ENCODE data around the gene MRNIP.
"Not testable (repeated sequence)": the region's sequence is repeated elsewhere in the genome, so short reads cannot be mapped to it uniquely, and the experiment has no call there.

The MRNIP gene

DNA sequence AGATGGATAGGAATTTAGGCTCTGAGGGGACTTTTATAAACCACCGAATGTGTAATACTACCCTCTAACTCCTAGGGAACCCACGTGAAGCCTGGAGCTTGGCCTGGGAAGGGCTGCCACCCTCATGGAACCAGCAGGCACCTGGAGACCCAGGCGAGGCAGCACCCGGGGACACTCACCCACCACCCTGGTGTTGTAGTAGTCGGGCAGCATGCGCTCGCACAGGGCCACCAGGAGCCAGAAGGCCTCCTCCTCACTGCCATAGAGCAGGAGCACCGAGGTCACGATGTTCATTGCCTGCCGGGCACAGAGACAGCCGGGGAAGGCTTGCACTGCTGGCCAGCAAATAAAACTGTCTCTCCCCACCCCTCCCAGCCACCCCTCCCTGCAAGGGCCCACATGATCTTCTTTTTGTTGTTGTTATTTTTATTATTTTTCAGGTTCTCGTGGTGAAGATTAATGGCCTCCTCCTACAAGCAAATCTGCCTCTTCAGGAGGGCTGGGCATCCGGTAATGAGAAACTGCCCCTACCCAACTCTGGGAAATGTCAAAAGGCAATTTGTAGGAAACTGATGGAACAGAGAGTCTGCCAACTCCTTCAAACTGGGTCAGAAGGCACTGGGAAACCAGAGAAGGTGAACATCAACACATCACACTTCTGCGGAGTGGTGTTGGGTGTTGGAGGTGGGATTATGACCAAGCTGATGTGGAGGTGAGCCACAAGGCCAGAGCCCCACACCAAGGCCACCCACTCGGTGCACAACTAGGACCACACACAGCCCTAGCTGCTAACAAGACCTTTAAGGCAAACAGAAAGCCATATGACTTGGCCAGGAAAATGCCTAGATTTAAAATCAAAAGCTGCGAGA, 17.4 kb upstream of the MRNIP start:
- TF ChIP-seq, protein P1, sequence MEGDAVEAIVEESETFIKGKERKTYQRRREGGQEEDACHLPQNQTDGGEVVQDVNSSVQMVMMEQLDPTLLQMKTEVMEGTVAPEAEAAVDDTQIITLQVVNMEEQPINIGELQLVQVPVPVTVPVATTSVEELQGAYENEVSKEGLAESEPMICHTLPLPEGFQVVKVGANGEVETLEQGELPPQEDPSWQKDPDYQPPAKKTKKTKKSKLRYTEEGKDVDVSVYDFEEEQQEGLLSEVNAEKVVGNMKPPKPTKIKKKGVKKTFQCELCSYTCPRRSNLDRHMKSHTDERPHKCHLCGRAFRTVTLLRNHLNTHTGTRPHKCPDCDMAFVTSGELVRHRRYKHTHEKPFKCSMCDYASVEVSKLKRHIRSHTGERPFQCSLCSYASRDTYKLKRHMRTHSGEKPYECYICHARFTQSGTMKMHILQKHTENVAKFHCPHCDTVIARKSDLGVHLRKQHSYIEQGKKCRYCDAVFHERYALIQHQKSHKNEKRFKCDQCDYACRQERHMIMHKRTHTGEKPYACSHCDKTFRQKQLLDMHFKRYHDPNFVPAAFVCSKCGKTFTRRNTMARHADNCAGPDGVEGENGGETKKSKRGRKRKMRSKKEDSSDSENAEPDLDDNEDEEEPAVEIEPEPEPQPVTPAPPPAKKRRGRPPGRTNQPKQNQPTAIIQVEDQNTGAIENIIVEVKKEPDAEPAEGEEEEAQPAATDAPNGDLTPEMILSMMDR (IDR thresholded peaks at IDR 0.05; ENCODE audit: low read depth, low read length, missing control alignments): no peak
- DNase-seq (ENCODE audit: extremely low read depth, low read depth): no peak
- H3K4me3 ChIP-seq (replicated peaks; ENCODE audit: low read depth, low read length): no peak overlapping the region

DNA sequence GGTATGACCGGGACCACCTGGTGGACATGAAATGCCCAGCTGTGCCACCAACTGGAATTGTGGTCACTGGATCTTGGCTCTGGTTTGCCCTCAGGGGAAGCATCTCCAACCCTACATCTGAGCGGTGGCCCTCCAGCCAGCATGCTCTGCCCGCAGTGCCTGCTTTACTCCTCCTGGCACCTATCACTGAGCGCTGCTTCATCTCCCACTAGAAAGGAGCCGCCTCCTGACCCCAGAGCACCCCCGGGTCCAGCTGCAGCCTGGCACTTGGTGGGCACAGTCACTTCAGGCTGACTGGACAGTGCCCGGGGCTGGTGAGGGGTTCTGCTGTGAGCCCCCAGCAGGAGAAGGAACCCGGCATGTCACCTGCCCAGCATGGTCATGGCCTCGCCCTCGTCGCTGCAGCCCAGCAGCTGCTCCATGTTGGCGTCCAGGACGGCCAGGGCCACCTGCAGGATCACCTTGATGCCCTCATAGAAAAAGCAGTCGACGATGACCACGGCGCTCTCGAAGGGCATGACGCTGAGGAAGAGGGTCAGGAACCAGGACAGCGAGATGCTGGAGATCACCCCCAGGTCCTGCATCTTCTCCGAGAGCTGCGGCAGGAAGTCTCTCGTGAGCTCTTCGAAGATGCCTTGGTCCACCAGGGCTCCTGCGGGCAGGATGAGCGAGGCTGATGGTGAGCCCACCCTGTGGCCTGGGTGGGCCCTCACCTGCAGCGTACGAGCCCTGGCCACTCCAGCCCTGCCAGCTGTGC, 16.1 kb upstream of the MRNIP start:
- TF ChIP-seq, protein P1 (IDR thresholded peaks at IDR 0.05; ENCODE audit: low read depth, low read length, missing control alignments): no peak
- DNase-seq (ENCODE audit: extremely low read depth, low read depth): no peak
- H3K4me3 ChIP-seq (replicated peaks; ENCODE audit: low read depth, low read length): no peak overlapping the region

DNA sequence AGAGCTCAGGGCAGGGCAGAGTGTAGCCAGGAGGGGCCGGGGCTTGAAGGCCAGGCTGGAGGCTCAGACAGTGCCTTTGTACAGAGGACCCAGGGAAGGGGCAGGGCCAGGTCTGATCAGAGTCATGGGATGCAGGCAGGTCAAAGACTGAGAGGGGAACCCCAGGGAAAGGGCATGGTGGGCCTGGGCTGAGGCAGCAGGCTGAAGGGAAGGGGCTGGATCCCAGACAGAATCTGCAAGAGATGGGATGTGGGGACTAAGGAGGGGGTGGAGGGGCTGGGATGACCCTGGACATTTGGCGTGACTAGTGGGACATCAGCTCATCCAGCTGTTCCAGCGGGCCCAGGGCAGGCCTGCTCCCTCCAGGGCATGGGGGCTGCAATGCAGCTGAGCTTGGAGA, 15.5 kb upstream of the MRNIP start:
- no peak overlapping the region for H3K4me3 ChIP-seq (replicated peaks; ENCODE audit: low read depth, low read length)
- TF ChIP-seq, protein P1 (IDR thresholded peaks at IDR 0.05; ENCODE audit: low read depth, low read length, missing control alignments): no peak

DNA sequence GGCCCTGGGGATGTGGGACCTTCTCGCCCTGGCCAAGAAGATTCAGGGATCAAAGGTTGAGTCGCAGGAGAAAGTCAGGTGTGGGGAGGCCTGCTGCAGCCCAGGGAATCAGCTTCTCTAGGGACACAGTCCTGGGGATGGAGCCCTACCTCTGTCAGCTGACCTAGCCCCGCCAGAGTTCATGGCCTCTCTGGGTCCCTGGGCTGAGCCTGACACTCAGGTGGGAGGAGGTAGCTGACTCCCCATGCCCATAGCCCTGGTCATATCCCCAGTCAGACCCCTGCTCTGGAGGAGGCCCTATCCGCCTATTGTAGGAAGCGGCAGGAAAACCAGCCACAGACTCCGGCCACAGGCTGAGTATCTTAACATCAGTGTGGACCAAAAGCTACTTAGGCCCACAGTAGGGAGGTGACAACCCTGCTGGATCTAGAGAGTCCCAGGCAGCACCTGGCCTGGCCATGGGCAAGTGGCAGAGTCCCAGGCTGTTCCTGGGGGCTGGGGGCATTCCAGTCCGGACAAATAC, 15.0 kb upstream of the MRNIP start:
- DNase-seq (ENCODE audit: extremely low read depth, low read depth): no peak
- no peak overlapping the region for H3K4me3 ChIP-seq (replicated peaks; ENCODE audit: low read depth, low read length)
- TF ChIP-seq, protein P1 (IDR thresholded peaks at IDR 0.05; ENCODE audit: low read depth, low read length, missing control alignments): no peak

More for the DNA sequence above, 15.5 kb upstream of the MRNIP start:
- no peak for DNase-seq (ENCODE audit: extremely low read depth, low read depth)

DNA sequence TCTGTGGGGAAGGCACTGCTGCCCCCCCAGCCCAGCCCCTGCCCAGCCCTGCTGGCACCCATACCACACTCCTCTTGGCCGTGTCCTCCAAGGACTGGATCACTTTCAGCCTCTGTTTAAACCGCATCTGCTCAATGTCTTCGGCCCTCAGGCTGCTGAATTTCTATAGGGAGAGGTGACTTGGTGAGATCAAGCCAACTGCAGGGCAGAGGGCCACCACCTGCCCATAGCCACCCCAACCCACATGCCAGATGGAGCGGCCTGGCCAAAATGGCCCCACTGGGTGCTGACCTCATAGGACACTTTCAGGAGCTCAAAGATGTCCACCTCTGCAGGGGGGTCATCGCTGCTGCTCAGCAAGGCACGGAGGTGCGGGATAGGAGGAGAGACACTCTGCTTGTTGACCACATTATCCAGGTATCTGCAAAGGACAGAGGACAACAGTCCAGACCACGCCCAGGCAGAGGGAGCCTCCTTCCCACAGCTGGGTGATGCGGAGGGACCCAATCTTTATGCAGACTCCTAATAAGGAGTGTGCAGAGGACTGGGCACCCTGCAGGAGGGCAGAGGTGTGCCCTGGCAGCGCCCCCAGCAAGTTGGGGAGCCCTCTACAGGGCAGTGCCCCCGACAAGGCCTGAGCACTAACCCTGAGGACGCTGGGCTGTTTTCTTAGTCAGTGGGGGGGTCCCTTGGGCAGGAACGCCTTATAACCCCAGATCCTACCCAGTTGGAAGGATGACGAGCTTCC, 14.4 kb upstream of the MRNIP start:
- TF ChIP-seq, protein P1 (IDR thresholded peaks at IDR 0.05; ENCODE audit: low read depth, low read length, missing control alignments): no peak
- DNase-seq (ENCODE audit: extremely low read depth, low read depth): no peak
- no peak overlapping the region for H3K4me3 ChIP-seq (replicated peaks; ENCODE audit: low read depth, low read length)

DNA sequence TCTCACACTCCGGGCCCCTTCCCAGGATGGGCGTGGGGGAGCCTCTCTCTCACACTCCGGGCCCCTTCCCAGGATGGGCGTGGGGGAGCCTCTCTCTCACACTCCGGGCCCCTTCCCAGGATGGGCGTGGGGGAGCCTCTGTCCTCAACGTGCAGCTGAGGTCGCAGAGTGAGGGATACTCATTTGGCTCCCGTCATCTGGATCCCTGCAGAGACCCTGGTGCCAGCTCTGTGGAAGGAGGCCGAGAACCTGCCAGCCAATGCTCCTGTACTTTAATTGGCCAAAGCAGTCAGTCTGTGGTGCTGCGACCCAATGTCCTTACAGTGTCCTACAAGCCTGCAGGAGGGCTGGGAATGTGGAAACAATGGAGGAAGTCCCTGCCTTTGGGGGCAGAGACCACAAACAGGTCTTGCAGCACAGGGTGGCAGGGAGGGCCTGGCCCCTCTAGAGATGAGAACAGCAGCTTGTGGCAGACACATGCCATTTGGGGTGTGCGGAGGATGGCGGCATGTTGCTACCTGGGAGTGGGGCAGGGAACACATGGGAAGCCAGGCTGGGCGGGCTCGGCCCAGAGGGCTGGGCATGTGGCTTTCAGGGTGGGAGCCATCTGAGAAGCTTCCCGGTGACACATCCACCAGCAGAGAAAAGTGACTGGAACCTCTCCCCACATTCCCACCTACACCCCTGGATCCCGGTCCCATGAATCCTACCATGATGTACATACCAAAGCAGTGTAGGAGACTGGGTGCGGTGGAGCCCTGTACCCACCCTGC, 13.6 kb upstream of the MRNIP start:
- H3K4me3 ChIP-seq (replicated peaks; ENCODE audit: low read depth, low read length): no peak overlapping the region
- TF ChIP-seq, protein P1 (IDR thresholded peaks at IDR 0.05; ENCODE audit: low read depth, low read length, missing control alignments): no peak
- DNase-seq (ENCODE audit: extremely low read depth, low read depth): no peak

DNA sequence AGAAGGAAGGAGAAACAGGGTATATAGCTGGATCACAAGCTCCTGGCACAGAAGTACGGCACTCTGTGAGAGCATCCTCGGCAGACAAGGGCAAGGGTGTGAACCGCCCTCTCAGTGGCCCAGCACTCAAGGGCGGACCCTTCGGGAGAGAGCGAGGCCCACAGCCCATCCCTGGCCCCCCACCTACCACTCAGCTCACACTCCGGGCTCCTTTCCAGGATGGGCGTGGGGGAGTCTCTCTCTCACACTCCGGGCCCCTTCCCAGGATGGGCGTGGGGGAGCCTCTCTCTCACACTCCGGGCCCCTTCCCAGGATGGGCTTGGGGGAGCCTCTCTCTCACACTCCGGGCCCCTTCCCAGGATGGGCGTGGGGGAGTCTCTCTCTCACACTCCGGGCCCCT, 12.9 kb upstream of the MRNIP start:
- H3K4me3 ChIP-seq (replicated peaks; ENCODE audit: low read depth, low read length): not testable (repeated sequence)

More for the DNA sequence above, 12.9 kb upstream of the MRNIP start:
- DNase-seq (ENCODE audit: extremely low read depth, low read depth): not testable (repeated sequence)
